Pulmonary artery endothelial cell (primary cell): ENCODE measurements around the gene NT5C3A. TPM values are rescaled to one million over a fixed set of nuclear protein-coding genes. Genes with fewer than 3 reads are reported as not detected.
"Not testable (repeated sequence)": the region's sequence is repeated elsewhere in the genome, so short reads cannot be mapped to it uniquely, and the experiment has no call there.

Experiments used
- DNase-seq: peaks from one replicate; pipeline ENCODE4 v3.0.0-alpha.2; 2011; ENCODE audit warnings: low read depth, low spot score
- total RNA-seq: library from RNA; depleted of rRNA; stranded (reverse); fragments of >200 nt; gene quantifications from 2 replicates; pipeline ENCODE4 v1.2.3, GENCODE V29; 2014

Gene NT5C3A
- 15.9 and 18.9 TPM in 2 replicates for total RNA-seq

- DNase-seq = no peak
These were observed at the start of gene NT5C3A for GRCh38 chr7:33062023-33062781. Gene NT5C3A (minus strand): TSS chr7:33062776. CDS start chr7:33062705, 71 bp downstream.

- no peak for DNase-seq
These were observed 49.0 kb upstream of the NT5C3A start for GRCh38 chr7:33111614-33112013.

GRCh38 chr7:33109758-33110238, 47.2 kb upstream of the NT5C3A start:
- DNase-seq = no peak

GRCh38 chr7:33109005-33109757, 46.6 kb upstream of the NT5C3A start, which contains the start of gene RP9:
Gene RP9 (minus strand): TSS chr7:33109404. CDS start chr7:33109372, 32 bp downstream.
- no peak for DNase-seq

- no peak for DNase-seq
These were observed 46.0 kb upstream of the NT5C3A start for GRCh38 chr7:33108554-33109004.

GRCh38 chr7:33107136-33108066, 44.8 kb upstream of the NT5C3A start:
- no peak for DNase-seq

GRCh38 chr7:33101906-33102305, 39.3 kb upstream of the NT5C3A start:
- no peak for DNase-seq

GRCh38 chr7:33100770-33101169, 38.2 kb upstream of the NT5C3A start:
- no peak for DNase-seq

- no peak for DNase-seq
These were observed 36.8 kb upstream of the NT5C3A start for GRCh38 chr7:33099154-33099940.

- DNase-seq = not testable (repeated sequence)
These were observed 32.2 kb upstream of the NT5C3A start for GRCh38 chr7:33094745-33095275.

GRCh38 chr7:33093266-33093665, 30.7 kb upstream of the NT5C3A start:
- DNase-seq = no peak

- DNase-seq = no peak
These were observed 29.1 kb upstream of the NT5C3A start for GRCh38 chr7:33091641-33092191.

- no peak for DNase-seq
These were observed 28.5 kb upstream of the NT5C3A start for GRCh38 chr7:33091111-33091531.

- DNase-seq = no peak
These were observed 26.6 kb upstream of the NT5C3A start for GRCh38 chr7:33089142-33089541.

GRCh38 chr7:33087858-33088257, 25.3 kb upstream of the NT5C3A start:
- no peak for DNase-seq

- no peak for DNase-seq
These were observed 24.8 kb upstream of the NT5C3A start for GRCh38 chr7:33087356-33087755.

- DNase-seq = no peak
These were observed 17.5 kb upstream of the NT5C3A start for GRCh38 chr7:33079763-33080690.

GRCh38 chr7:33079096-33079495, 16.5 kb upstream of the NT5C3A start:
- DNase-seq = no peak

GRCh38 chr7:33076737-33077136, 14.2 kb upstream of the NT5C3A start:
- no peak for DNase-seq
